Mucosa of descending colon (tissue), 3 donors: ENCODE data around the gene PRDM15. TPM values are rescaled to one million over a fixed set of nuclear protein-coding genes. Genes with fewer than 3 reads are reported as not detected.

Source experiments
- ATAC-seq: fragments of 200-7000 bp; cut with Tn5 transposase; one replicate; pipeline ENCODE4 v1.9.1; 2020; ENCODE audit warnings: mild to moderate bottlenecking, moderate library complexity
- DNase-seq, 3 donors: peaks; one replicate each; pipeline ENCODE4 v3.0.0-alpha.2; 2020
- H3K36me3 ChIP-seq: fragments of 200-600 bp; one replicate; pipeline ENCODE4 v1.8.0; 2021; ENCODE audit warnings: low read depth, mild to moderate bottlenecking
- H3K4me1 ChIP-seq: fragments of 200-600 bp; one replicate; pipeline ENCODE4 v1.8.0; 2021; ENCODE audit warnings: low read depth, mild to moderate bottlenecking
- H3K4me3 ChIP-seq: fragments of 200-600 bp; one replicate; pipeline ENCODE4 v1.8.0; 2021; ENCODE audit warnings: mild to moderate bottlenecking
- H3K9me3 ChIP-seq: fragments of 200-600 bp; one replicate; pipeline ENCODE4 v1.8.0; 2021; ENCODE audit warnings: mild to moderate bottlenecking
- CTCF ChIP-seq: fragments of 200-600 bp; IDR thresholded peaks from one replicate; pipeline ENCODE4 v1.8.0; 2022; ENCODE audit warnings: antibody characterized with exemption, mild to moderate bottlenecking
- intact Hi-C, 2 donors: fragments of 100-400 bp; cut with DNase I in 1 of 2; cut with micrococcal nuclease in 1 of 2; formaldehyde crosslinking; loops; one replicate each; pipeline versions ENCODE4 v1.11.0 to v1.11.1; 2022; cut with DNase I, micrococcal nuclease
- total RNA-seq, 3 donors: library from RNA; stranded (reverse); fragmentation: NEBNext Ultra II Directional in 2 of 3; extraction: Animal tissue kit (Norgen Biotek cat#: 25700) in 2 of 3; gene quantifications; one replicate each; pipeline versions ENCODE4 v1.2.1 to v1.2.4, GENCODE V29; 2021 to 2023
- donor health status: DM: no; HTN: no; CAD: no; lungs with moderate emphysema.
- donor health status: DM: no; HTN: no; CAD: no.
- donor health status: DM: no; HTN: yes; CAD: no.

Gene PRDM15
- total RNA-seq, 3 donors from 2014 or later = 7.4 to 10.3 (median 8.3) TPM

GRCh38 chr21:41861255-41861654 is 17.9 kb downstream of the PRDM15 start:
- intact Hi-C loops = no loop called here
- H3K9me3 ChIP-seq = no peaks in the 10 kb centered on the region
- no peak overlapping the region for H3K4me3 ChIP-seq
- TF ChIP-seq CTCF = no peak
- ATAC-seq (no peak), DNase-seq (no peak)
- no peaks in the 10 kb centered on the region for H3K4me1 ChIP-seq
- H3K36me3 ChIP-seq = no peaks in the 10 kb centered on the region

- Histone ChIP-seq H3K9me3 (no peaks in the 10 kb centered on the region), H3K4me3 (no peak overlapping the region), H3K4me1 (no peaks in the 10 kb centered on the region), H3K36me3 (no peaks in the 10 kb centered on the region)
- intact Hi-C loops = no loop called here
- no peak for TF ChIP-seq CTCF
- no peak for DNase-seq
- no peak for ATAC-seq
These were observed 19.7 kb downstream of the PRDM15 start for GRCh38 chr21:41859297-41859980.

GRCh38 chr21:41858466-41859296 is 20.5 kb downstream of the PRDM15 start:
- intact Hi-C loops = no loop called here
- Histone ChIP-seq H3K4me1 (no peaks in the 10 kb centered on the region), H3K4me3 (no peak overlapping the region), H3K36me3 (no peaks in the 10 kb centered on the region), H3K9me3 (no peaks in the 10 kb centered on the region)
- ATAC-seq (no peak), DNase-seq (no peak)
- TF ChIP-seq CTCF = no peak

GRCh38 chr21:41857771-41858300 is 21.3 kb downstream of the PRDM15 start:
- H3K4me3 ChIP-seq = no peak overlapping the region
- ATAC-seq = no peak
- no peaks in the 10 kb centered on the region for H3K4me1 ChIP-seq
- DNase-seq = no peak
- H3K9me3 ChIP-seq = no peaks in the 10 kb centered on the region
- no peaks in the 10 kb centered on the region for H3K36me3 ChIP-seq
- TF ChIP-seq CTCF = no peak
- intact Hi-C loops = no loop called here

GRCh38 chr21:41856572-41856971 is 22.6 kb downstream of the PRDM15 start:
- no peaks in the 10 kb centered on the region for H3K36me3 ChIP-seq
- H3K9me3 ChIP-seq = no peaks in the 10 kb centered on the region
- DNase-seq = no peak
- TF ChIP-seq CTCF = no peak
- no peak for ATAC-seq
- no peaks in the 10 kb centered on the region for H3K4me1 ChIP-seq
- H3K4me3 ChIP-seq = no peak overlapping the region
- intact Hi-C loops = no loop called here
